ENCODE data around the gene ASAH2B.
"Not testable (repeated sequence)": the region's sequence is repeated elsewhere in the genome, so short reads cannot be mapped to it uniquely, and the experiment has no call there.

The ASAH2B gene

DNA sequence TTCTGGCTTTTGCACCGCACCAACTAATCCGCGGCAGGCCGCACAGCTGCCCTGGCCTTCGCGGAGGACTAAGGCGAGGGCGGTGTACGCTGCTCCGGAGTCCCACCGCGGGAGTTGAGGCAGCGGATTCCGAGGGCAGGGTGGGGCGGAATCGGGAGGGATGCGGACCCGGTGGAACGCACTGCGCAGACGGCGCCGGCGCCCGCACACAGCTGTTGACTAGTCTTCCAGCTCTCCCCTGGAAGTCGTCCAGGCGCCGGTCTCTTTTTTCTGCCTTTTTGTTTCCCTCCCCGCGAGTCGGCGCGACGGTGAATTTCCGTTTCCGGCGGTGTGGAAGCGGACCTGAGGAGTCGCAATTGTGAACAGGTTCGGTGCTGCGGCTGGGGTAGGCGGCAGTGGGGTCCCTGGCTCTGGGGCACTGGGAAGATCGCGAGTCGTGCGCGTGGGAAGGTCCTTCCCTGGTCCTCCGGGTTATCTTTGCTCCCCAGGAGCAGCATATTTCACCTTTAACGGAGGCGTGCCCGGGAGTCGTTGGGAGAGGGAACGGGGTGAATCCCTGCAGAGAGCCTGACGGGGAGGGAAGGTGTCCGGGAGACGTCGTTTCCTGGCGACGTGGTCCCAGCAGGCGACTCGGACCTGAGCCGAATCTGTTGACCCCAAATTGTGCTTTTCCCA lies at the start of gene ASAH2B:
ASAH2B (plus strand) TSS at position 319 of the 675 bp plus-strand sequence. CDS start 5,195 bp downstream, outside the sequence.
- DNase-seq (ENCODE audit: low read depth in 3 of 3), result peak; percentile 50 to 58 (median 55)

GRCh38 chr10:50697819-50698218 lies 41.9 kb upstream of the ASAH2B start:
- DNase-seq (ENCODE audit: low read depth in 3 of 3), result not testable (repeated sequence)

- not testable (repeated sequence) for DNase-seq (ENCODE audit: low read depth in 3 of 3)
Measured at GRCh38 chr10:50701947-50702346, 37.8 kb upstream of the ASAH2B start.

GRCh38 chr10:50702997-50703396 lies 36.7 kb upstream of the ASAH2B start:
- DNase-seq (ENCODE audit: low read depth in 3 of 3), result not testable (repeated sequence)

DNA sequence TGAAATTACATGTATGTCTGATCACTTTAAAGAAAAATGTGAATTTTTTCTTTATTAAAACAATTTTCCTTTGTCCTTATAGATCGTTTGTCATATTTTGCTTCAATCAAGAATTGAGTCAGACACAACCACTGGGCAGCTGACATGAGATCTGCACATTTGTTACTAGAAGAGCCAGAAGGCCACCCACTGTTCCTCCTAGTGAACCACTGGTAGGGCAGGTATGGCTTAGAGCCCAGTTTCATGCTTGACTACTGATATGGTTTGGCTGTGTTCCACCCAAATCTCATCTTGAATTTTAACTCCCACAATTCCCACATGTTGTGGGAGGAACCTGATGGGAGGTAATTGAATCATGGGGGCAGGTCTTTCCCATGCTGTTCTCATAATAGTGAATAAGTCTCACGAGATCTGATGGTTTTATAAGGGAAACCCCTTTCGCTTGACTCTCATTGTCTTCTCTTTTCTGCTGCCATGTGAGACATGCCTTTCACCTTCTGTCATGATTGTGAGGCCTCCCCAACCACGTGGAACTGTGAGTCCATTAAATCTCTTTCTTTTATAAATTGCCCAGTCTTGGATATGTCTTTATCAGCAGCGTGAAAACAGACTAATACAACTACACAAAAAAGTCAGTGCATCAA lies 35.2 kb upstream of the ASAH2B start:
- DNase-seq (ENCODE audit: low read depth in 3 of 3), result not testable (repeated sequence)

DNA sequence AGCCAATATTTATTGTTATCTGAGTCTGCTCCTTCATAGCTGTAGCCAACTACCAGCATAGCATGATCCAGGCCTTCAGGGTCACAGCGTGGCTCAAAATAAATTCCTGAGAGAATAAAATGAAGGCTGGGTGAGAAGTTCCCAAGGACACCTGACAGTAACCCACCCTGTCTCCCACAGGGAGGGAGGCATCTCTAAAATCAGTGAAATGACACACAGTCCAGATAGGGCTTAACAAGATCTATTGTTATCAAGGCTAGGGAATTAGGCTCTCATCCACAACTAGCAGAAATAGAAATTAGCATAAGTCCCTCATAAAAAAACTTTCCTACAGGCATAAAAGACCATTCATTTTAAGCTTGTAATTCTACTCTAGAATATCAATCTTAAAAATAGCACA lies 33.7 kb upstream of the ASAH2B start:
- DNase-seq (ENCODE audit: low read depth in 3 of 3), result not testable (repeated sequence)

GRCh38 chr10:50710241-50710640 lies 29.5 kb upstream of the ASAH2B start:
- not testable (repeated sequence) for DNase-seq (ENCODE audit: low read depth in 3 of 3)

GRCh38 chr10:50723812-50724211 lies 15.9 kb upstream of the ASAH2B start:
- not testable (repeated sequence) for DNase-seq (ENCODE audit: low read depth in 3 of 3)

DNA sequence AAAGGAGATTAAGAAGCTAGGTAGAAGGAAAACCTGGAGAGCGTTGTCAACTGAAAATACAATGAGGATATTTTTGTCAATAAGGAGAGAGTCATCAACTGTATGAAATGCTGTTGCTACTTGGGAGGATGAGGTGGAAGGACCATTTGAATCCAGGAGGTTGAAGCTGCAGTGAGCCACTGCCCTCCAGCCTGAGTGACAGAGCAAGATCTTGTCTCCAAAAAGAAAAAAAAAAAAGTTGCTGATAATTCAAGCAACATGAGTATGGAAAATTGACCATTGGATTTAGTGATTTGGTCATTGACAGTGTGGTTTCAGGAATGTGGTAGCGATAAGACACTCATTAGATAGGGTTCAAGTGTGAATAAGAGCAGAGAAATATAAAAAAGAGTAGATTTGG lies 11.6 kb upstream of the ASAH2B start:
- DNase-seq (ENCODE audit: low read depth in 3 of 3), result not testable (repeated sequence)

GRCh38 chr10:50738987-50739617 lies 634 bp upstream of the ASAH2B start:
- DNase-seq (ENCODE audit: low read depth in 3 of 3), result not testable (repeated sequence)

DNA sequence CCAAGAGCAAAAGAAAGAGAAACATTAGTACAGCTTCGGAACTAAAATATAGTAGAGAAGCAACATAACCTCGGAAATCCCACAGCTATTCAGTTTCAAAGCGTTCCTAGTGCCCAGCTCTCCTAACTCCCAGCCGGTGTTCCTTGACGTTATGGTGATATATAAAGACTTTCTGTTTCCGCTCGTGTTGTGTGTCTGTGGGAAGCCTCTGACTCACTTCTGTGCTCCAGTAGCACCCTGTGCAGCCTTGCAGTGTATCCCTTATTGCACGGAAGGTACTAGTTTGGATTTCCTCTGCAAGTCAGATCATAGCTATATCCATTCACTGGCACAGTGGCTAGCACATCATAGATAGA lies 535 bp downstream of the ASAH2B start:
- peak in 1 of 3 experiments; percentile 1 for DNase-seq (ENCODE audit: low read depth in 3 of 3)

- not testable (repeated sequence) for DNase-seq (ENCODE audit: low read depth in 3 of 3)
Measured at GRCh38 chr10:50742820-50743219, 3.1 kb downstream of the ASAH2B start.

- not testable (repeated sequence) for DNase-seq (ENCODE audit: low read depth in 3 of 3)
Measured at GRCh38 chr10:50766774-50767513, 27.2 kb downstream of the ASAH2B start.

- DNase-seq (ENCODE audit: low read depth in 3 of 3), result not testable (repeated sequence)
Measured at GRCh38 chr10:50772042-50772441, 32.3 kb downstream of the ASAH2B start.

GRCh38 chr10:50774868-50775267 lies 35.1 kb downstream of the ASAH2B start:
- DNase-seq (ENCODE audit: low read depth in 3 of 3), result not testable (repeated sequence)

- DNase-seq (ENCODE audit: low read depth in 3 of 3), result not testable (repeated sequence)
Measured at GRCh38 chr10:50780036-50780435, 40.3 kb downstream of the ASAH2B start.

DNA sequence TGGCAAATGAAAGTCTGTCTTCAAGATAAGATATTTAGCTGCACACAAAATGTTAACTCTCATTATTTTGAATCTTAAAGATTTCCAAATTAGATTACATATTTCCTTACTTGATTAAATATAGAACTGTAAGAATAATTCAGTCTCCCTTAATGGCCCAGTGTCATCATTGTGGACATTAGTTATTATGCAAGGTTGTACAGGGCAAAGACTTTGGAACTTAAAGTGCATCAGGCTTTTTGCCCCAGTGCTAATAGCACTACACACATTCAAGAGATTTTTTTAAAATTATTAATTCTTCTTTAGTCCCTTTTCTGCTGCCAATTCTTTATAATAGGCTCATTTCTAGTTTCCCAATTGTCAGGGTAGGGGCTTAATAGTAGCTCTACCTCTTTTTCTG lies 42.3 kb downstream of the ASAH2B start:
- not testable (repeated sequence) for DNase-seq (ENCODE audit: low read depth in 3 of 3)

DNA sequence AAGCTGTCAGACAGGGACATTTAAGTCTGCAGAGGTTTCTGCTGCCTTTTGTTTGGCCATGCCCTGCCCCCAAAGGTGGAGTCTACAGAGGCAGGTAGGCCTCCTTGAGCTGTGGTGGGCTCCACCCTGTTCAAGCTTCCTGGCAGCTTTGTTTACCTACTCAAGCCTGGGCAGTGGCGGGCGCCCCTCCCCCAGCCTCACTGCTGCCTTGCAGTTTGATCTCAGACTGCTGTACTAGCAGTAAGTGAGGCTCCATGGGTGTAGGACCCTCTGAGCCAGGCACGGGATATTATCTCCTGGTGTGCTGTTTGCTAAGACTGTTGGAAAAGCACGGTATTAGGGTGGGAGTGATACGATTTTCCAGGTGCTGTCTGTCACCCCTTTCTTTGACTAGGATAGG lies 48.2 kb downstream of the ASAH2B start:
- DNase-seq (ENCODE audit: low read depth in 3 of 3), result not testable (repeated sequence)

DNA sequence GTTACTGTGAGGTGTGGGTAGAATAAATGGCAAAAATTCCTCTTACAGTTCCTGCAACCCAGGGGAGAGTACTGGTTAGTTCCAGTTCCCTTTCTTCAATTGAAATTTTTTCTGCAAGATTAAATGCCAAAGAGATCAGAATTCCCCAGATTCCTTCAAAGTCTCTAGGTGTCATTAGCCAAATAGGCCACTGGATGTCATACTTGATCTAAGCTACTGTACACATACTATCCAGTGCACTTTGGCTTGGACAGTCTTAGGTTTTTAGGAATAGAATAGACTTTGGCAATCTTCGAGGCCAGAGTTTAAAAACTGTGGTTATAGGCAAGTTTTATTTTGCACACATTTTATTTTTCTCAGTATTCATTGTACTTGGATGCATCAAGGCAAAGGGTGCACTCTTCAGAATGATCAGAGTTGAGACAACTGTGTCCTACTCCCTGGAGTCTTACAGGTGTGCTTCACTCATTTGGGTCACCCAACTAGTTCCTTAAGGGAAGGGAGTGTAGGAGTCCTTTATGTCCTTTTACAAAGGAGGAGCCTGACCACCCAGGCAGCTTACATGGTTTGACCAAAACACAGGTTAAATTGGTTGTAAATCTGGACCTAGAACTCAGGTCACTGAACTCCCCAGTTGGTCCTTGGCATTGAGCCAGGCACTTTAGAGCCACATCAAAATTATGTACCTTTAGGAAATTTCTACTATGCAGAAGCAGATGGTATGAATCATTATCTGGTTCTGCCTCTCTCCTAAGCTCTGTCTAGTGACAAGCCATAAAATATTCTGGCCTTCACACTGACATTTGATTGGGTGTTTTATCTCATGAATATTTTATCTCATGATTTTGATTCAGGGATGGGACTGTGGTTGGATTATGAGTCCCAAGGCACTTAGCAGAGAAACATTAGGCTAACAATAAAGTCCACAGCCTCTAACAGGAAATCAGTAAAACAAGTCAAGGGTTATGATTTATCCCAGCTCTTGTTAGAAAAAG lies 49.5 kb downstream of the ASAH2B start:
- DNase-seq (ENCODE audit: low read depth in 3 of 3), result no peak

- no peak for DNase-seq (ENCODE audit: low read depth in 3 of 3)
Measured at GRCh38 chr10:50794490-50794889, 54.8 kb downstream of the ASAH2B start.

GRCh38 chr10:50796693-50797092 lies 57.0 kb downstream of the ASAH2B start:
- no peak for DNase-seq (ENCODE audit: low read depth in 3 of 3)

All from stimulated activated CD4-positive, alpha-beta T cell treated with anti-CD3 and anti-CD28 coated beads, TNF-alpha, amount 100 ng/mL, for 4 hours (primary cell).